ENCODE measurements around the gene AVEN.

GRCh38 chr15:33837294-33837693, 201.7 kb downstream of the AVEN start:
- TF ChIP-seq EZH2phosphoT487 (IDR thresholded peaks at IDR 0.05; ENCODE audit: borderline replicate concordance, low read depth, low read length), result no peak
- TF ChIP-seq, protein P1, sequence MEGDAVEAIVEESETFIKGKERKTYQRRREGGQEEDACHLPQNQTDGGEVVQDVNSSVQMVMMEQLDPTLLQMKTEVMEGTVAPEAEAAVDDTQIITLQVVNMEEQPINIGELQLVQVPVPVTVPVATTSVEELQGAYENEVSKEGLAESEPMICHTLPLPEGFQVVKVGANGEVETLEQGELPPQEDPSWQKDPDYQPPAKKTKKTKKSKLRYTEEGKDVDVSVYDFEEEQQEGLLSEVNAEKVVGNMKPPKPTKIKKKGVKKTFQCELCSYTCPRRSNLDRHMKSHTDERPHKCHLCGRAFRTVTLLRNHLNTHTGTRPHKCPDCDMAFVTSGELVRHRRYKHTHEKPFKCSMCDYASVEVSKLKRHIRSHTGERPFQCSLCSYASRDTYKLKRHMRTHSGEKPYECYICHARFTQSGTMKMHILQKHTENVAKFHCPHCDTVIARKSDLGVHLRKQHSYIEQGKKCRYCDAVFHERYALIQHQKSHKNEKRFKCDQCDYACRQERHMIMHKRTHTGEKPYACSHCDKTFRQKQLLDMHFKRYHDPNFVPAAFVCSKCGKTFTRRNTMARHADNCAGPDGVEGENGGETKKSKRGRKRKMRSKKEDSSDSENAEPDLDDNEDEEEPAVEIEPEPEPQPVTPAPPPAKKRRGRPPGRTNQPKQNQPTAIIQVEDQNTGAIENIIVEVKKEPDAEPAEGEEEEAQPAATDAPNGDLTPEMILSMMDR (conservative IDR thresholded peaks at IDR 0.05; ENCODE audit: low read length), result no peak
